CD4-positive, alpha-beta memory T cell (primary cell): ENCODE data around the gene KCNQ2. TPM values are rescaled to one million over a fixed set of nuclear protein-coding genes. Genes with fewer than 3 reads are reported as not detected.

Experiments
- CTCF ChIA-PET: fragments of 350-600 bp; sonication (Branson Sonifier 250); formaldehyde crosslinking; loops from one replicate; lab custom pipeline; 2021; ENCODE audit warnings: inconsistent platforms; ENCODE audit not compliant: partially characterized antibody; lab: Charles Lee
- POLR2A ChIA-PET: fragments of 350-600 bp; sonication (Branson Sonifier 250); formaldehyde crosslinking; loops from one replicate; lab custom pipeline; 2021; ENCODE audit not compliant: partially characterized antibody; lab: Charles Lee
- DNase-seq, 5 donors: peaks; one replicate each; pipeline versions ENCODE4 v3.0.0 to v3.0.0-alpha.2; 2020 to 2022; ENCODE audit warnings: mixed read lengths in 1 of 5
- H3K27ac ChIP-seq: one replicate; pipeline ENCODE4 v1.7.0; 2013; ENCODE audit warnings: low read depth, low read length
- H3K27me3 ChIP-seq: 2 replicates; pipeline ENCODE4 v1.7.0; 2013; ENCODE audit warnings: mild to moderate bottlenecking, low read length, moderate library complexity; ENCODE audit not compliant: insufficient read depth
- H3K36me3 ChIP-seq: 2 replicates; pipeline ENCODE4 v1.7.0; 2013; ENCODE audit warnings: mild to moderate bottlenecking, low read length, moderate library complexity; ENCODE audit not compliant: insufficient read depth
- H3K4me1 ChIP-seq: 2 replicates; pipeline ENCODE4 v1.7.0; 2013; ENCODE audit warnings: mild to moderate bottlenecking, low read length, moderate library complexity; ENCODE audit not compliant: insufficient read depth
- H3K4me3 ChIP-seq, 2 donors: one replicate each; pipeline ENCODE4 v1.7.0; 2013; ENCODE audit warnings: low read length in 2 of 2, mild to moderate bottlenecking in 1 of 2
- H3K9me3 ChIP-seq, 2 donors: one replicate each; pipeline ENCODE4 v1.7.0; 2013; ENCODE audit warnings: low read length in 2 of 2, control low read depth in 1 of 2; ENCODE audit not compliant: control insufficient read depth in 1 of 2
- H3K27ac Mint-ChIP-seq, 7 donors: one replicate each; pipeline ENCODE4 v1.8.0; 2020 to 2021; ENCODE audit warnings: mixed read lengths in 7 of 7, mild to moderate bottlenecking in 6 of 7, inconsistent platforms in 3 of 7, moderate library complexity in 3 of 7
- H3K27me3 Mint-ChIP-seq, 2 donors: one replicate each; pipeline ENCODE4 v1.8.0; 2020 to 2021; ENCODE audit warnings: mixed read lengths in 2 of 2
- H3K36me3 Mint-ChIP-seq, 2 donors: one replicate each; pipeline ENCODE4 v1.8.0; 2020 to 2021; ENCODE audit warnings: mixed read lengths in 2 of 2, inconsistent platforms in 1 of 2, mild to moderate bottlenecking in 1 of 2
- H3K4me1 Mint-ChIP-seq, 4 donors: one replicate each; pipeline ENCODE4 v1.8.0; 2020 to 2021; ENCODE audit warnings: mixed read lengths in 4 of 4, mild to moderate bottlenecking in 1 of 4
- H3K4me3 Mint-ChIP-seq, 8 donors: one replicate each; pipeline ENCODE4 v1.8.0; 2020 to 2021; ENCODE audit warnings: mixed read lengths in 8 of 8, mild to moderate bottlenecking in 7 of 8, moderate library complexity in 6 of 8, inconsistent platforms in 3 of 8
- H3K9me3 Mint-ChIP-seq, 8 donors: one replicate each; pipeline ENCODE4 v1.8.0; 2020 to 2021; ENCODE audit warnings: mixed read lengths in 8 of 8, mild to moderate bottlenecking in 5 of 8, inconsistent platforms in 3 of 8, moderate library complexity in 1 of 8
- intact Hi-C: fragments of 100-400 bp; cut with micrococcal nuclease; formaldehyde crosslinking; loops from one replicate; pipeline ENCODE4 v1.15.1; 2023
- polyA plus RNA-seq, 2 donors: library from polyadenylated mRNA; unstranded; fragments of 300-500 nt; fragmentation: Illumina TruSeq; gene quantifications; one replicate each; pipeline ENCODE4 v1.2.3, GENCODE V29; 2021
- total RNA-seq, 2 experiments: library from RNA; stranded (reverse); gene quantifications; one replicate each; pipeline ENCODE4 v1.2.3, GENCODE V29; 2021

The KCNQ2 gene
- total and polyA plus RNA-seq, 4 experiments from 2014 or later = not detected

- Mint-ChIP-seq H3K27me3 (peaks cover 21 to 24% of the 10 kb centered on the region in 2 donors), H3K4me1 (peaks cover 0 to 8% (median 3%) of the 10 kb centered on the region in 4 donors), H3K4me3 (no peak overlapping the region), H3K36me3 (no peaks in the 10 kb centered on the region), H3K27ac (no peak overlapping the region), H3K9me3 (no peaks in the 10 kb centered on the region)
- Histone ChIP-seq H3K27me3 (peaks cover 9% of the 10 kb centered on the region), H3K27ac (no peak overlapping the region), H3K4me1 (peaks cover 5% of the 10 kb centered on the region), H3K4me3 (no peak overlapping the region), H3K36me3 (no peaks in the 10 kb centered on the region), H3K9me3 (no peaks in the 10 kb centered on the region)
- intact Hi-C loops = no loop called here
- ChIA-PET POLR2A (no interaction called here), CTCF (no interaction called here)
- DNase-seq = no peak
These were observed 4.7 kb upstream of the KCNQ2 start for GRCh38 chr20:63477061-63477616.

- H3K9me3 ChIP-seq = no peaks in the 10 kb centered on the region
- Mint-ChIP-seq H3K4me1 (peaks cover 0 to 8% (median 3%) of the 10 kb centered on the region in 4 donors), H3K27me3 (peaks cover 20% of the 10 kb centered on the region in 2 donors), H3K36me3 (no peaks in the 10 kb centered on the region), H3K4me3 (peak overlapping the region in 1 of 8 donors; percentile 43), H3K9me3 (no peaks in the 10 kb centered on the region), H3K27ac (no peak overlapping the region)
- H3K36me3 ChIP-seq = no peaks in the 10 kb centered on the region
- peaks cover 13% of the 10 kb centered on the region for H3K27me3 ChIP-seq
- peaks cover 5% of the 10 kb centered on the region for H3K4me1 ChIP-seq
- POLR2A ChIA-PET = no interaction called here
- H3K27ac ChIP-seq = no peak overlapping the region
- CTCF ChIA-PET = no interaction called here
- intact Hi-C loops = no loop called here
- no peak for DNase-seq
- no peak overlapping the region for H3K4me3 ChIP-seq
These were observed 2.8 kb upstream of the KCNQ2 start for GRCh38 chr20:63475209-63475608.

GRCh38 chr20:63473555-63474449, 1.3 kb upstream of the KCNQ2 start:
- peaks cover 0 to 8% (median 3%) of the 10 kb centered on the region in 4 donors for H3K4me1 Mint-ChIP-seq
- peak overlapping the region in 4 of 8 donors; percentile 2 to 46 (median 8) for H3K4me3 Mint-ChIP-seq

GRCh38 chr20:63472862-63473390, 471 bp upstream of the KCNQ2 start:
- intact Hi-C loops = no loop called here
- H3K4me3 Mint-ChIP-seq = no peak overlapping the region
- Histone ChIP-seq H3K27me3 (peaks cover 13% of the 10 kb centered on the region), H3K27ac (no peak overlapping the region), H3K4me1 (peaks cover 5% of the 10 kb centered on the region), H3K4me3 (no peak overlapping the region), H3K36me3 (no peaks in the 10 kb centered on the region), H3K9me3 (no peaks in the 10 kb centered on the region)
- POLR2A ChIA-PET = no interaction called here
- peaks cover 0 to 8% (median 3%) of the 10 kb centered on the region in 4 donors for H3K4me1 Mint-ChIP-seq
- DNase-seq = no peak
- peaks cover 19 to 22% of the 10 kb centered on the region in 2 donors for H3K27me3 Mint-ChIP-seq
- no peaks in the 10 kb centered on the region for H3K9me3 Mint-ChIP-seq
- CTCF ChIA-PET = no interaction called here
- H3K36me3 Mint-ChIP-seq = no peaks in the 10 kb centered on the region
- H3K27ac Mint-ChIP-seq = no peak overlapping the region

More at GRCh38 chr20:63473555-63474449, 1.3 kb upstream of the KCNQ2 start:
- H3K27ac Mint-ChIP-seq = no peak overlapping the region
- no peak overlapping the region for H3K4me3 ChIP-seq
- intact Hi-C loops = no loop called here
- H3K27me3 ChIP-seq = peaks cover 13% of the 10 kb centered on the region
- no peaks in the 10 kb centered on the region for H3K9me3 ChIP-seq
- H3K27me3 Mint-ChIP-seq = peaks cover 19 to 22% of the 10 kb centered on the region in 2 donors
- peaks cover 5% of the 10 kb centered on the region for H3K4me1 ChIP-seq
- H3K9me3 Mint-ChIP-seq = no peaks in the 10 kb centered on the region
- H3K36me3 ChIP-seq = no peaks in the 10 kb centered on the region
- CTCF ChIA-PET = no interaction called here
- POLR2A ChIA-PET = no interaction called here
- H3K27ac ChIP-seq = no peak overlapping the region
- no peaks in the 10 kb centered on the region for H3K36me3 Mint-ChIP-seq
- no peak for DNase-seq

GRCh38 chr20:63471717-63471980, 806 bp downstream of the KCNQ2 start:
- no peak for DNase-seq
- no peaks in the 10 kb centered on the region for H3K9me3 Mint-ChIP-seq
- peaks cover 13% of the 10 kb centered on the region for H3K27me3 ChIP-seq
- intact Hi-C loops = no loop called here
- no peaks in the 10 kb centered on the region for H3K36me3 ChIP-seq
- peaks cover 5% of the 10 kb centered on the region for H3K4me1 ChIP-seq
- H3K27ac ChIP-seq = no peak overlapping the region
- H3K36me3 Mint-ChIP-seq = no peaks in the 10 kb centered on the region
- CTCF ChIA-PET = no interaction called here
- no peak overlapping the region for H3K27ac Mint-ChIP-seq
- H3K27me3 Mint-ChIP-seq = peaks cover 21 to 27% of the 10 kb centered on the region in 2 donors
- no peak overlapping the region for H3K4me3 Mint-ChIP-seq
- POLR2A ChIA-PET = no interaction called here
- no peak overlapping the region for H3K4me3 ChIP-seq
- peaks cover 0 to 8% (median 3%) of the 10 kb centered on the region in 4 donors for H3K4me1 Mint-ChIP-seq
- no peaks in the 10 kb centered on the region for H3K9me3 ChIP-seq

GRCh38 chr20:63471002-63471716, 1.3 kb downstream of the KCNQ2 start:
- intact Hi-C loops = no loop called here
- Histone ChIP-seq H3K4me3 (no peak overlapping the region), H3K9me3 (no peaks in the 10 kb centered on the region), H3K36me3 (no peaks in the 10 kb centered on the region), H3K4me1 (peaks cover 5% of the 10 kb centered on the region), H3K27ac (no peak overlapping the region), H3K27me3 (peaks cover 13% of the 10 kb centered on the region)
- no peak overlapping the region for H3K27ac Mint-ChIP-seq
- CTCF ChIA-PET = no interaction called here
- peaks cover 0 to 8% (median 3%) of the 10 kb centered on the region in 4 donors for H3K4me1 Mint-ChIP-seq
- no peaks in the 10 kb centered on the region for H3K9me3 Mint-ChIP-seq
- DNase-seq = no peak
- no peaks in the 10 kb centered on the region for H3K36me3 Mint-ChIP-seq
- peak overlapping the region in 1 of 8 donors; percentile 25 for H3K4me3 Mint-ChIP-seq
- H3K27me3 Mint-ChIP-seq = peaks cover 21 to 27% of the 10 kb centered on the region in 2 donors
- POLR2A ChIA-PET = no interaction called here

- H3K9me3 ChIP-seq = no peaks in the 10 kb centered on the region
- POLR2A ChIA-PET = no interaction called here
These were observed 2.0 kb downstream of the KCNQ2 start for GRCh38 chr20:63470410-63470809.

More at GRCh38 chr20:63470410-63470809, 2.0 kb downstream of the KCNQ2 start:
- peaks cover 5% of the 10 kb centered on the region for H3K4me1 ChIP-seq
- no peak overlapping the region for H3K27ac ChIP-seq
- Mint-ChIP-seq H3K9me3 (no peaks in the 10 kb centered on the region), H3K27ac (no peak overlapping the region), H3K27me3 (peaks cover 23 to 25% of the 10 kb centered on the region in 2 donors), H3K36me3 (no peaks in the 10 kb centered on the region), H3K4me1 (peaks cover 0 to 8% (median 3%) of the 10 kb centered on the region in 4 donors), H3K4me3 (peak overlapping the region in 3 of 8 donors; percentile 24 to 40 (median 36))
- DNase-seq = no peak
- no peaks in the 10 kb centered on the region for H3K36me3 ChIP-seq
- H3K27me3 ChIP-seq = peaks cover 8% of the 10 kb centered on the region
- CTCF ChIA-PET = no interaction called here
- no peak overlapping the region for H3K4me3 ChIP-seq
- intact Hi-C loops = no loop called here
